Measurements from ENCODE around the gene SEMA3B.

SEMA3B gene

GRCh38 chr3:50230794-50231125 lies 38.2 kb upstream of the SEMA3B start:
- no peaks in the 10 kb centered on the region for H3K9me3 ChIP-seq (ENCODE audit: low read length)
- H3K36me3 ChIP-seq (ENCODE audit: insufficient read depth, low read length), result no peaks in the 10 kb centered on the region
- H3K27me3 ChIP-seq (ENCODE audit: insufficient read depth, low read length), result no peaks in the 10 kb centered on the region

GRCh38 chr3:50231581-50231980 lies 37.4 kb upstream of the SEMA3B start:
- Histone ChIP-seq H3K4me1 (ENCODE audit: insufficient read depth, low read length) (peaks cover 38% of the 10 kb centered on the region), H3K27me3 (ENCODE audit: insufficient read depth, low read length) (no peaks in the 10 kb centered on the region), H3K36me3 (ENCODE audit: insufficient read depth, low read length) (no peaks in the 10 kb centered on the region), H3K9me3 (ENCODE audit: low read length) (no peaks in the 10 kb centered on the region), H2AFZ (ENCODE audit: low read depth, low read length) (no peak overlapping the region), H3K4me3 (ENCODE audit: low read length) (no peak overlapping the region)

More at GRCh38 chr3:50230794-50231125, 38.2 kb upstream of the SEMA3B start:
- H2AFZ ChIP-seq (ENCODE audit: low read depth, low read length), result no peak overlapping the region
- no peak overlapping the region for H3K4me3 ChIP-seq (ENCODE audit: low read length)
- peaks cover 38% of the 10 kb centered on the region for H3K4me1 ChIP-seq (ENCODE audit: insufficient read depth, low read length)

- Histone ChIP-seq H2AFZ (ENCODE audit: low read depth, low read length) (no peak overlapping the region), H3K36me3 (ENCODE audit: insufficient read depth, low read length) (no peaks in the 10 kb centered on the region), H3K27me3 (ENCODE audit: insufficient read depth, low read length) (no peaks in the 10 kb centered on the region), H3K4me3 (ENCODE audit: low read length) (no peak overlapping the region), H3K9me3 (ENCODE audit: low read length) (no peaks in the 10 kb centered on the region), H3K4me1 (ENCODE audit: insufficient read depth, low read length) (peaks cover 34% of the 10 kb centered on the region)
These were observed 36.6 kb upstream of the SEMA3B start for GRCh38 chr3:50232303-50232702.

GRCh38 chr3:50233176-50233575 lies 35.8 kb upstream of the SEMA3B start:
- Histone ChIP-seq H3K27me3 (ENCODE audit: insufficient read depth, low read length) (no peaks in the 10 kb centered on the region), H3K9me3 (ENCODE audit: low read length) (no peaks in the 10 kb centered on the region), H3K4me3 (ENCODE audit: low read length) (no peak overlapping the region), H2AFZ (ENCODE audit: low read depth, low read length) (no peak overlapping the region), H3K4me1 (ENCODE audit: insufficient read depth, low read length) (peaks cover 36% of the 10 kb centered on the region), H3K36me3 (ENCODE audit: insufficient read depth, low read length) (no peaks in the 10 kb centered on the region)

- Histone ChIP-seq H3K27me3 (ENCODE audit: insufficient read depth, low read length) (no peaks in the 10 kb centered on the region), H3K36me3 (ENCODE audit: insufficient read depth, low read length) (peaks cover 7% of the 10 kb centered on the region), H3K4me1 (ENCODE audit: insufficient read depth, low read length) (peaks cover 56% of the 10 kb centered on the region), H3K4me3 (ENCODE audit: low read length) (peak within 1 kb of the TSS; percentile 94), H3K9me3 (ENCODE audit: low read length) (no peaks in the 10 kb centered on the region), H2AFZ (ENCODE audit: low read depth, low read length) (no peak within 1 kb of the TSS)
These were observed 33.0 kb upstream of the SEMA3B start, which contains the start of gene GNAI2 for GRCh38 chr3:50235716-50236483. Gene GNAI2, plus strand, starts transcription at chr3:50236204. Its CDS starts 132 bp downstream, at chr3:50236336.

- H2AFZ ChIP-seq (ENCODE audit: low read depth, low read length), result no peak overlapping the region
- H3K27me3 ChIP-seq (ENCODE audit: insufficient read depth, low read length), result no peaks in the 10 kb centered on the region
- peaks cover 63% of the 10 kb centered on the region for H3K4me1 ChIP-seq (ENCODE audit: insufficient read depth, low read length)
- no peaks in the 10 kb centered on the region for H3K9me3 ChIP-seq (ENCODE audit: low read length)
- H3K4me3 ChIP-seq (ENCODE audit: low read length), result peak overlapping the region; percentile 94
- H3K36me3 ChIP-seq (ENCODE audit: insufficient read depth, low read length), result peaks cover 7% of the 10 kb centered on the region
These were observed 32.3 kb upstream of the SEMA3B start for GRCh38 chr3:50236484-50237132.

- peak overlapping the region; percentile 94 for H3K4me3 ChIP-seq (ENCODE audit: low read length)
- no peak overlapping the region for H2AFZ ChIP-seq (ENCODE audit: low read depth, low read length)
- H3K4me1 ChIP-seq (ENCODE audit: insufficient read depth, low read length), result peaks cover 69% of the 10 kb centered on the region
- H3K27me3 ChIP-seq (ENCODE audit: insufficient read depth, low read length), result no peaks in the 10 kb centered on the region
- H3K36me3 ChIP-seq (ENCODE audit: insufficient read depth, low read length), result peaks cover 7% of the 10 kb centered on the region
- H3K9me3 ChIP-seq (ENCODE audit: low read length), result no peaks in the 10 kb centered on the region
These were observed 31.8 kb upstream of the SEMA3B start for GRCh38 chr3:50237133-50237651.

GRCh38 chr3:50237754-50238548 lies 31.0 kb upstream of the SEMA3B start:
- Histone ChIP-seq H2AFZ (ENCODE audit: low read depth, low read length) (no peak overlapping the region), H3K4me1 (ENCODE audit: insufficient read depth, low read length) (peaks cover 69% of the 10 kb centered on the region), H3K36me3 (ENCODE audit: insufficient read depth, low read length) (peaks cover 10% of the 10 kb centered on the region), H3K9me3 (ENCODE audit: low read length) (no peaks in the 10 kb centered on the region), H3K27me3 (ENCODE audit: insufficient read depth, low read length) (no peaks in the 10 kb centered on the region), H3K4me3 (ENCODE audit: low read length) (peak overlapping the region; percentile 94)

GRCh38 chr3:50238549-50239026 lies 30.4 kb upstream of the SEMA3B start:
- H2AFZ ChIP-seq (ENCODE audit: low read depth, low read length), result no peak overlapping the region
- H3K9me3 ChIP-seq (ENCODE audit: low read length), result no peaks in the 10 kb centered on the region
- no peaks in the 10 kb centered on the region for H3K27me3 ChIP-seq (ENCODE audit: insufficient read depth, low read length)
- H3K4me1 ChIP-seq (ENCODE audit: insufficient read depth, low read length), result peaks cover 64% of the 10 kb centered on the region
- peaks cover 14% of the 10 kb centered on the region for H3K36me3 ChIP-seq (ENCODE audit: insufficient read depth, low read length)
- peak overlapping the region; percentile 94 for H3K4me3 ChIP-seq (ENCODE audit: low read length)

GRCh38 chr3:50239649-50240048 lies 29.3 kb upstream of the SEMA3B start:
- Histone ChIP-seq H2AFZ (ENCODE audit: low read depth, low read length) (no peak overlapping the region), H3K9me3 (ENCODE audit: low read length) (no peaks in the 10 kb centered on the region), H3K27me3 (ENCODE audit: insufficient read depth, low read length) (no peaks in the 10 kb centered on the region), H3K4me3 (ENCODE audit: low read length) (no peak overlapping the region), H3K36me3 (ENCODE audit: insufficient read depth, low read length) (peaks cover 17% of the 10 kb centered on the region), H3K4me1 (ENCODE audit: insufficient read depth, low read length) (peaks cover 62% of the 10 kb centered on the region)

- Histone ChIP-seq H3K9me3 (ENCODE audit: low read length) (no peaks in the 10 kb centered on the region), H3K36me3 (ENCODE audit: insufficient read depth, low read length) (peaks cover 17% of the 10 kb centered on the region), H3K4me3 (ENCODE audit: low read length) (no peak overlapping the region), H2AFZ (ENCODE audit: low read depth, low read length) (no peak overlapping the region), H3K4me1 (ENCODE audit: insufficient read depth, low read length) (peaks cover 66% of the 10 kb centered on the region), H3K27me3 (ENCODE audit: insufficient read depth, low read length) (no peaks in the 10 kb centered on the region)
These were observed 27.8 kb upstream of the SEMA3B start for GRCh38 chr3:50241163-50241562.

- Histone ChIP-seq H2AFZ (ENCODE audit: low read depth, low read length) (no peak overlapping the region), H3K4me1 (ENCODE audit: insufficient read depth, low read length) (peaks cover 73% of the 10 kb centered on the region), H3K36me3 (ENCODE audit: insufficient read depth, low read length) (peaks cover 17% of the 10 kb centered on the region), H3K9me3 (ENCODE audit: low read length) (no peaks in the 10 kb centered on the region), H3K4me3 (ENCODE audit: low read length) (no peak overlapping the region), H3K27me3 (ENCODE audit: insufficient read depth, low read length) (no peaks in the 10 kb centered on the region)
These were observed 27.1 kb upstream of the SEMA3B start for GRCh38 chr3:50241713-50242380.
